Heart left ventricle (tissue), 13 donors: ENCODE data around the gene MED29.

ENCODE experiments used
- CTCF ChIP-seq, 12 donors: fragments of 200-600 bp; sonication (generic) in 4 of 12; IDR thresholded peaks; one replicate each; pipeline versions ENCODE4 v1.5.0 to v1.8.0; 2018 to 2022; ENCODE audit warnings: antibody characterized with exemption in 12 of 12, mild to moderate bottlenecking in 5 of 12
- POLR2A ChIP-seq, 2 donors: fragments of 450-650 bp; IDR thresholded peaks; one replicate each; pipeline ENCODE4 v1.6.1; 2017; ENCODE audit warnings: antibody characterized with exemption in 2 of 2, mild to moderate bottlenecking in 2 of 2, moderate library complexity in 2 of 2
- donor health status: ischemic (EF 13 %, LVEDD 7.1; RV severe dilation, severe dysfunction).
- donor health status: DM: no; HTN: yes; CAD: no.
- donor health status: DM: no; HTN: no; CAD: no.
- donor health status: ischemic (EF 25% LVEDD 6.9; RV normal size, moderate dysfunction).
- donor health status: ischemic (EF 25% LVEDD 5.7; RV mildly dilated, moderate dysfunction).
- donor health status: ischemic (EF 35%, LVEDD 5.7; RV mildly dilated, moderate dysfunction).
- donor health status: nonischemic (EF 11% LVEDD 7.7; RV severe dilation, severe dysfunction).
- donor health status: DM: yes; HTN: yes; CAD: no.
- donor health status: PGD.
- donor health status: ischemic (EF 29% LVEDD 5.4; RV normal size, mild dysfunction).
- donor health status: nonischemic (EF 23%, LVEDD 6.1; RV moderate dilation, normal function).

GRCh38 chr19:39390451-39390750 is 777 bp upstream of the MED29 start:
- TF ChIP-seq CTCF (IDR thresholded peaks at IDR 0.05) (no peak), POLR2A (IDR thresholded peaks at IDR 0.05) (no peak)
